Panc1 (cell line): Measurements from ENCODE around the gene FAM117A. TPM values are rescaled to one million over a fixed set of nuclear protein-coding genes. Genes with fewer than 3 reads are reported as not detected.

Source experiments
- ATAC-seq: fragments of 200-7000 bp; cut with Tn5 transposase; 2 replicates; pipeline ENCODE4 v1.9.1; 2020; ENCODE audit warnings: mild to moderate bottlenecking, moderate library complexity
- BruUV-seq: library from RNA; stranded (reverse); fragments of 400-500 nt; replicated peaks from 2 replicates; lab custom pipeline; 2021; lab: Mats Ljungman, UMichigan
- CTCF ChIA-PET: fragments of 300-600 bp; sonication (Branson Sonifier 250); formaldehyde crosslinking; loops from one replicate; lab custom pipeline; 2022; ENCODE audit warnings: antibody characterized with exemption; lab: Charles Lee
- POLR2A ChIA-PET: fragments of 300-600 bp; sonication (Branson Sonifier 250); formaldehyde crosslinking; loops from one replicate; lab custom pipeline; 2022; ENCODE audit warnings: antibody characterized with exemption; lab: Charles Lee
- DNase-seq: peaks from one replicate; pipeline ENCODE4 v3.0.0-alpha.2; 2010; ENCODE audit warnings: low read depth, low spot score
- H3K27ac ChIP-seq: 2 replicates; pipeline ENCODE4 v1.5.1; 2011; ENCODE audit warnings: mild to moderate bottlenecking, low read length, inconsistent platforms
- H3K27me3 ChIP-seq: fragments of 200-500 bp; sonication (Bioruptor generic); 2 replicates; pipeline ENCODE4 v1.6.0; 2014; ENCODE audit warnings: low read length, inconsistent platforms; ENCODE audit not compliant: control insufficient read depth, insufficient read depth
- H3K36me3 ChIP-seq: fragments of 200-500 bp; sonication (Bioruptor generic); 2 replicates; pipeline ENCODE4 v1.5.1; 2014; ENCODE audit warnings: inconsistent platforms, mild to moderate bottlenecking, low read length, moderate library complexity; ENCODE audit not compliant: control insufficient read depth, insufficient read depth
- H3K4me1 ChIP-seq: 2 replicates; pipeline ENCODE4 v1.5.1; 2011; ENCODE audit warnings: inconsistent platforms, mild to moderate bottlenecking, low read length, moderate library complexity; ENCODE audit not compliant: control insufficient read depth, insufficient read depth
- H3K4me3 ChIP-seq, 2 experiments: 2 replicates each; pipeline ENCODE4 v1.5.1; 2011 to 2012; ENCODE audit warnings: low read depth in 2 of 2, low read length in 2 of 2, mild to moderate bottlenecking in 2 of 2, inconsistent platforms in 1 of 2, moderate library complexity in 1 of 2
- H3K9me3 ChIP-seq: fragments of 200-500 bp; sonication (Bioruptor generic); 2 replicates; pipeline ENCODE4 v1.5.1; 2014; ENCODE audit warnings: low read depth, mild to moderate bottlenecking, inconsistent platforms, low read length, moderate library complexity; ENCODE audit not compliant: control insufficient read depth, insufficient read depth
- POLR2AphosphoS5 ChIP-seq: IDR thresholded peaks from 2 replicates; pipeline ENCODE4 v1.6.1; 2012; ENCODE audit warnings: mild to moderate bottlenecking, low read depth, low read length, moderate library complexity
- SIN3A ChIP-seq: IDR thresholded peaks from 2 replicates; pipeline ENCODE4 v1.6.1; 2012; ENCODE audit warnings: low read depth, mild to moderate bottlenecking, low read length, moderate library complexity, borderline replicate concordance; ENCODE audit not compliant: insufficient read depth
- TCF7L2 ChIP-seq: IDR thresholded peaks from 2 replicates; pipeline ENCODE4 v1.6.1; 2011; ENCODE audit warnings: mild to moderate bottlenecking, low read depth, low read length, inconsistent platforms
- in situ Hi-C: cut with HindIII; loops from 2 replicates; pipeline ENCODE4 v1.10.0; 2016; ENCODE audit warnings: low sequenced_read_pairs, low pct_unique_long_range_greater_than_20kb
- intact Hi-C: fragments of 100-400 bp; cut with micrococcal nuclease; formaldehyde crosslinking; loops from one replicate; pipeline ENCODE4 v1.10.0; 2022; ENCODE audit not compliant: unreplicated experiment
- total RNA-seq: library from RNA; stranded (reverse); gene quantifications from one replicate; pipeline ENCODE4 v1.2.1, GENCODE V29; 2021; ENCODE audit not compliant: unreplicated experiment
- TF ChIP-seq, protein P1 (sequence below): fragments of 450-650 bp; IDR thresholded peaks from 2 replicates; pipeline ENCODE4 v1.5.1; 2017; ENCODE audit warnings: mild to moderate bottlenecking
- TF ChIP-seq, protein P2 (sequence below), 2 experiments: IDR thresholded peaks; 2 replicates each; pipeline ENCODE4 v1.6.1; 2011 to 2012; ENCODE audit warnings: low read depth in 2 of 2, control low read depth in 1 of 2, low read length in 1 of 2, mild to moderate bottlenecking in 1 of 2, moderate library complexity in 1 of 2; ENCODE audit not compliant: insufficient read depth in 1 of 2

FAM117A gene
- total RNA-seq, 1 experiment from 2014 or later = 8.0 TPM

DNA sequence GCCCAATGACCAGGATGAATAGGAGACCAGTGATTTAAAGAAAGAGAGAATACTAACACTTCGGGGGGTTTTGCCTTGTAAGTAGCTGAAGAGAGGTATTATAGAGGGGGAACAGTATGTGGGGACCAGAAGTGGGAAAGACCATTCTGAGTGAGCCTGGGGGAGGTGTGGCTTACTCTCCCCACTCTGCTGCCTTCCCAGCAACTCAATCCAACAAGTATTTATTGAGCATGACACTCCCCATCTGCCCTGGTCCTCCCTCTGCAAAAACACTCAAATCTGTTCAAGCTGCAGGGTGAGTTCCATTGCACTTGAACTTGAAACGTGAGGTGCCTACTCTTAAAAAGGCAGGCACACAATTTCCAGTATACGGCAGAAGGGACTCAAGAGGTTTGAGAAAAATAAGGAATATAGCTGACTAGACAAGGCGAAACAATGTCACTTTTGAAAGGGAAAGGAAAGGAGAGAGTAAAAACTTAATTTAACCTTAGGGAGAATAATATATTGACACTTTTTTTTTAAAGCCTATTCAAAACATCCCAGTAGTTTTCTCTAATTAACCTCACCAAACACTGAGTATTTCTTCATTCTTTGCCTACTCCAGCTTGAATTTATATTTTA is 8.2 kb downstream of the FAM117A start:
- DNase-seq (no peak), ATAC-seq (no peak)
- TF ChIP-seq, protein P1, sequence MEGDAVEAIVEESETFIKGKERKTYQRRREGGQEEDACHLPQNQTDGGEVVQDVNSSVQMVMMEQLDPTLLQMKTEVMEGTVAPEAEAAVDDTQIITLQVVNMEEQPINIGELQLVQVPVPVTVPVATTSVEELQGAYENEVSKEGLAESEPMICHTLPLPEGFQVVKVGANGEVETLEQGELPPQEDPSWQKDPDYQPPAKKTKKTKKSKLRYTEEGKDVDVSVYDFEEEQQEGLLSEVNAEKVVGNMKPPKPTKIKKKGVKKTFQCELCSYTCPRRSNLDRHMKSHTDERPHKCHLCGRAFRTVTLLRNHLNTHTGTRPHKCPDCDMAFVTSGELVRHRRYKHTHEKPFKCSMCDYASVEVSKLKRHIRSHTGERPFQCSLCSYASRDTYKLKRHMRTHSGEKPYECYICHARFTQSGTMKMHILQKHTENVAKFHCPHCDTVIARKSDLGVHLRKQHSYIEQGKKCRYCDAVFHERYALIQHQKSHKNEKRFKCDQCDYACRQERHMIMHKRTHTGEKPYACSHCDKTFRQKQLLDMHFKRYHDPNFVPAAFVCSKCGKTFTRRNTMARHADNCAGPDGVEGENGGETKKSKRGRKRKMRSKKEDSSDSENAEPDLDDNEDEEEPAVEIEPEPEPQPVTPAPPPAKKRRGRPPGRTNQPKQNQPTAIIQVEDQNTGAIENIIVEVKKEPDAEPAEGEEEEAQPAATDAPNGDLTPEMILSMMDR = no peak
- no peaks in the 10 kb centered on the region for H3K4me1 ChIP-seq
- BruUV-seq = no TSS peak
- ChIA-PET CTCF (no interaction called here), POLR2A (no interaction called here)
- in situ Hi-C loops (no loop called here), intact Hi-C loops (no loop called here)
- no peak overlapping the region for H3K27ac ChIP-seq
- H3K9me3 ChIP-seq = no peaks in the 10 kb centered on the region
- H3K4me3 ChIP-seq = no peak overlapping the region
- no peaks in the 10 kb centered on the region for H3K27me3 ChIP-seq
- H3K36me3 ChIP-seq = no peaks in the 10 kb centered on the region

- BruUV-seq = no TSS peak
- in situ Hi-C loops = no loop called here
- CTCF ChIA-PET = no interaction called here
These were observed 10.0 kb downstream of the FAM117A start for GRCh38 chr17:49753959-49754391.

More at GRCh38 chr17:49753959-49754391, 10.0 kb downstream of the FAM117A start:
- Histone ChIP-seq H3K36me3 (no peaks in the 10 kb centered on the region), H3K4me3 (no peak overlapping the region), H3K27me3 (no peaks in the 10 kb centered on the region), H3K9me3 (no peaks in the 10 kb centered on the region), H3K4me1 (no peaks in the 10 kb centered on the region), H3K27ac (no peak overlapping the region)
- no peak for DNase-seq
- POLR2A ChIA-PET = interaction anchor here (0.6 kb wide), 1 partner anchor 19 kb away, joined by 7 read pairs; no protein-coding TSS in a partner anchor
- ATAC-seq = no peak
- intact Hi-C loops = no loop called here
- TF ChIP-seq SIN3A = no peak
- TF ChIP-seq, protein P2, sequence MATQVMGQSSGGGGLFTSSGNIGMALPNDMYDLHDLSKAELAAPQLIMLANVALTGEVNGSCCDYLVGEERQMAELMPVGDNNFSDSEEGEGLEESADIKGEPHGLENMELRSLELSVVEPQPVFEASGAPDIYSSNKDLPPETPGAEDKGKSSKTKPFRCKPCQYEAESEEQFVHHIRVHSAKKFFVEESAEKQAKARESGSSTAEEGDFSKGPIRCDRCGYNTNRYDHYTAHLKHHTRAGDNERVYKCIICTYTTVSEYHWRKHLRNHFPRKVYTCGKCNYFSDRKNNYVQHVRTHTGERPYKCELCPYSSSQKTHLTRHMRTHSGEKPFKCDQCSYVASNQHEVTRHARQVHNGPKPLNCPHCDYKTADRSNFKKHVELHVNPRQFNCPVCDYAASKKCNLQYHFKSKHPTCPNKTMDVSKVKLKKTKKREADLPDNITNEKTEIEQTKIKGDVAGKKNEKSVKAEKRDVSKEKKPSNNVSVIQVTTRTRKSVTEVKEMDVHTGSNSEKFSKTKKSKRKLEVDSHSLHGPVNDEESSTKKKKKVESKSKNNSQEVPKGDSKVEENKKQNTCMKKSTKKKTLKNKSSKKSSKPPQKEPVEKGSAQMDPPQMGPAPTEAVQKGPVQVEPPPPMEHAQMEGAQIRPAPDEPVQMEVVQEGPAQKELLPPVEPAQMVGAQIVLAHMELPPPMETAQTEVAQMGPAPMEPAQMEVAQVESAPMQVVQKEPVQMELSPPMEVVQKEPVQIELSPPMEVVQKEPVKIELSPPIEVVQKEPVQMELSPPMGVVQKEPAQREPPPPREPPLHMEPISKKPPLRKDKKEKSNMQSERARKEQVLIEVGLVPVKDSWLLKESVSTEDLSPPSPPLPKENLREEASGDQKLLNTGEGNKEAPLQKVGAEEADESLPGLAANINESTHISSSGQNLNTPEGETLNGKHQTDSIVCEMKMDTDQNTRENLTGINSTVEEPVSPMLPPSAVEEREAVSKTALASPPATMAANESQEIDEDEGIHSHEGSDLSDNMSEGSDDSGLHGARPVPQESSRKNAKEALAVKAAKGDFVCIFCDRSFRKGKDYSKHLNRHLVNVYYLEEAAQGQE (IDR thresholded peaks at IDR 0.05; ENCODE audit: insufficient read depth in 1 of 2, low read depth in 2 of 2, low read length in 1 of 2) = no peak
- TF ChIP-seq, protein P1 = no peak
- no peak for TF ChIP-seq POLR2AphosphoS5
- TF ChIP-seq TCF7L2 = no peak
